SK-N-SH (cell line): ENCODE results near the gene PEX14. TPM values are rescaled to one million over a fixed set of nuclear protein-coding genes. Genes with fewer than 3 reads are reported as not detected.

Source experiments
- CTCF ChIA-PET: fragments of 300-600, 350-600 bp; formaldehyde crosslinking; extraction: SDS; loops from one replicate; lab custom pipeline; 2021; lab: Yijun Ruan, JAX
- POLR2A ChIA-PET: fragments of 350-600 bp; sonication (Branson Sonifier 250); formaldehyde crosslinking; extraction: SDS; loops from one replicate; lab custom pipeline; 2020; ENCODE audit warnings: antibody characterized with exemption, inconsistent platforms; lab: Yijun Ruan, JAX
- DNase-seq: peaks from one replicate; pipeline ENCODE4 v3.0.0; 2012
- H2AFZ ChIP-seq: fragments of 200-600 bp; sonication (generic); 2 replicates; pipeline ENCODE4 v1.8.1; 2016; ENCODE audit warnings: antibody characterized with exemption, mild to moderate bottlenecking, low read depth
- H3F3A ChIP-seq: fragments of 200-600 bp; sonication (generic); replicated peaks from 2 replicates; pipeline ENCODE3; 2016; ENCODE audit warnings: antibody characterized with exemption, mild to moderate bottlenecking; ENCODE audit not compliant: insufficient read depth
- H3K27ac ChIP-seq, 2 experiments: fragments of 200-500 bp in 1 of 2; fragments of 200-600 bp in 1 of 2; sonication (Bioruptor generic) in 1 of 2; sonication (generic), shearing (Covaris generic) in 1 of 2; 2 replicates each; pipeline versions ENCODE4 v1.5.1 to v1.6.1; 2014 to 2016; ENCODE audit warnings: low read depth in 2 of 2, inconsistent platforms in 1 of 2, low read length in 1 of 2, mild to moderate bottlenecking in 1 of 2, mixed read lengths in 1 of 2
- H3K27me3 ChIP-seq: fragments of 200-600 bp; sonication (generic), shearing (Covaris generic); 2 replicates; pipeline ENCODE4 v1.6.1; 2016; ENCODE audit warnings: mixed run types; ENCODE audit not compliant: insufficient read depth
- H3K36me3 ChIP-seq, 2 experiments: fragments of 200-500 bp in 1 of 2; fragments of 200-600 bp in 1 of 2; sonication (Bioruptor generic) in 1 of 2; sonication (generic) in 1 of 2; replicated peaks in 1 of 2; 2 replicates each; pipeline versions ENCODE3 to v1.5.1; 2014 to 2016; ENCODE audit warnings: low read length in 1 of 2, mild to moderate bottlenecking in 1 of 2; ENCODE audit not compliant: insufficient read depth in 2 of 2, control insufficient read depth in 1 of 2
- H3K4me1 ChIP-seq, 2 experiments: fragments of 200-500 bp in 1 of 2; fragments of 200-600 bp in 1 of 2; sonication (Bioruptor generic) in 1 of 2; sonication (generic), shearing (Covaris generic) in 1 of 2; 2 replicates each; pipeline versions ENCODE4 v1.5.1 to v1.6.1; 2014 to 2016; ENCODE audit warnings: low read depth in 1 of 2, low read length in 1 of 2, mixed run types in 1 of 2; ENCODE audit not compliant: insufficient read depth in 2 of 2, control insufficient read depth in 1 of 2
- H3K4me2 ChIP-seq: fragments of 200-600 bp; sonication (generic), shearing (Covaris generic); 2 replicates; pipeline ENCODE4 v1.6.1; 2017; ENCODE audit warnings: mixed run types
- H3K4me3 ChIP-seq, 2 experiments: fragments of 200-500 bp in 1 of 2; fragments of 200-600 bp in 1 of 2; sonication (Bioruptor generic) in 1 of 2; sonication (generic), shearing (Covaris generic) in 1 of 2; 2 replicates each; pipeline versions ENCODE4 v1.5.1 to v1.8.1; 2014 to 2016; ENCODE audit warnings: low read depth in 2 of 2, inconsistent platforms in 1 of 2, low read length in 1 of 2, mild to moderate bottlenecking in 1 of 2, mixed read lengths in 1 of 2, moderate library complexity in 1 of 2
- H3K79me2 ChIP-seq: fragments of 200-600 bp; sonication (generic); 2 replicates; pipeline ENCODE4 v1.8.1; 2017; ENCODE audit warnings: mild to moderate bottlenecking; ENCODE audit not compliant: insufficient read depth
- H3K9ac ChIP-seq: fragments of 200-600 bp; sonication (generic); 2 replicates; pipeline ENCODE4 v1.6.1; 2017; ENCODE audit warnings: mixed run types
- H3K9me2 ChIP-seq: fragments of 200-600 bp; sonication (generic); 2 replicates; pipeline ENCODE4 v1.6.1; 2017; ENCODE audit warnings: mixed run types
- H3K9me3 ChIP-seq: fragments of 200-600 bp; sonication (generic); 2 replicates; pipeline ENCODE4 v1.6.1; 2017; ENCODE audit warnings: mixed run types, mild to moderate bottlenecking, moderate library complexity
- H4K20me1 ChIP-seq: fragments of 200-600 bp; sonication (generic); 2 replicates; pipeline ENCODE4 v1.6.1; 2017; ENCODE audit warnings: mild to moderate bottlenecking, mixed run types; ENCODE audit not compliant: insufficient read depth
- CHD2 ChIP-seq: fragments of 150-350 bp; IDR thresholded peaks from 2 replicates; pipeline ENCODE4 v1.6.1; 2018; ENCODE audit warnings: low read length; ENCODE audit not compliant: partially characterized antibody
- ELF1 ChIP-seq: IDR thresholded peaks from 2 replicates; pipeline ENCODE4 v1.4.0; 2012
- EP300 ChIP-seq, 2 experiments: IDR thresholded peaks; 2 replicates each; pipeline versions ENCODE4 v1.4.0 to v1.6.1; 2012; ENCODE audit warnings: borderline replicate concordance in 1 of 2, low read depth in 1 of 2, low read length in 1 of 2
- FOSL2 ChIP-seq: IDR thresholded peaks from 2 replicates; pipeline ENCODE4 v1.4.0; 2012; ENCODE audit warnings: low read depth, mild to moderate bottlenecking, moderate library complexity, borderline replicate concordance
- GABPA ChIP-seq: IDR thresholded peaks from 2 replicates; pipeline ENCODE4 v1.4.0; 2012; ENCODE audit warnings: low read depth, mild to moderate bottlenecking
- GATA2 ChIP-seq: sonication (generic); formaldehyde crosslinking; IDR thresholded peaks from 2 replicates; pipeline ENCODE4 v1.5.0; 2020; ENCODE audit warnings: mild to moderate bottlenecking, missing genetic modification reagents
- JUND ChIP-seq: IDR thresholded peaks from 2 replicates; pipeline ENCODE4 v1.4.0; 2012
- MXI1 ChIP-seq: IDR thresholded peaks from 2 replicates; pipeline ENCODE4 v1.6.1; 2012; ENCODE audit warnings: mild to moderate bottlenecking, low read depth, low read length, improper control_type of control experiment
- NRF1 ChIP-seq: IDR thresholded peaks from 2 replicates; pipeline ENCODE4 v1.6.1; 2012; ENCODE audit warnings: low read depth, mild to moderate bottlenecking, low read length
- RAD21 ChIP-seq: IDR thresholded peaks from 2 replicates; pipeline ENCODE4 v1.6.1; 2012; ENCODE audit warnings: mild to moderate bottlenecking, low read length
- RCOR1 ChIP-seq: fragments of 150-350 bp; IDR thresholded peaks from 2 replicates; pipeline ENCODE4 v1.6.1; 2017; ENCODE audit warnings: antibody characterized with exemption, low read length
- RXRA ChIP-seq: IDR thresholded peaks from 2 replicates; pipeline ENCODE4 v1.4.0; 2012; ENCODE audit warnings: low read depth, mild to moderate bottlenecking, borderline replicate concordance
- SIN3A ChIP-seq: IDR thresholded peaks from 2 replicates; pipeline ENCODE4 v1.6.1; 2012; ENCODE audit warnings: low read depth, mild to moderate bottlenecking, low read length, moderate library complexity, borderline replicate concordance
- TAF1 ChIP-seq: IDR thresholded peaks from 2 replicates; pipeline ENCODE4 v1.6.1; 2012; ENCODE audit warnings: low read depth, mild to moderate bottlenecking, low read length, moderate library complexity, borderline replicate concordance
- YY1 ChIP-seq: IDR thresholded peaks from 2 replicates; pipeline ENCODE4 v1.4.0; 2012; ENCODE audit warnings: low read depth, mild to moderate bottlenecking
- WGBS: methylation state at CpG from one replicate; pipeline ENCODE4 v1.1.6; 2017; ENCODE audit warnings: low lambda C conversion rate; 5-methylcytosine and 5-hydroxymethylcytosine counted together
- polyA plus RNA-seq, 3 experiments: library from polyadenylated mRNA; depleted of rRNA; stranded (reverse); fragments of >200 nt; gene quantifications; 2 replicates each; pipeline ENCODE4 v1.2.3, GENCODE V29; 2012
- TF ChIP-seq, protein P1 (sequence below): IDR thresholded peaks from 2 replicates; pipeline ENCODE4 v1.4.0; 2012; ENCODE audit warnings: low read depth, borderline replicate concordance
- TF ChIP-seq, protein P2 (sequence below): fragments of 150-350 bp; IDR thresholded peaks from 2 replicates; pipeline ENCODE4 v1.6.1; 2017; ENCODE audit warnings: antibody characterized with exemption, low read length, low read depth, borderline replicate concordance
- TF ChIP-seq, protein P3 (sequence below): IDR thresholded peaks from 2 replicates; pipeline ENCODE4 v1.6.1; 2012; ENCODE audit warnings: mild to moderate bottlenecking, low read depth, low read length, moderate library complexity
- TF ChIP-seq, protein P4 (sequence below): IDR thresholded peaks from 2 replicates; pipeline ENCODE4; 2012
- TF ChIP-seq, protein P5 (sequence below): IDR thresholded peaks from 2 replicates; pipeline ENCODE4 v1.4.0; 2012; ENCODE audit warnings: low read depth
- TF ChIP-seq, protein P6 (sequence below): fragments of 150-350 bp; IDR thresholded peaks from 2 replicates; pipeline ENCODE4 v1.6.1; 2016; ENCODE audit warnings: mild to moderate bottlenecking, low read depth, low read length

The PEX14 gene
- polyA plus RNA-seq, 1 of the 3 experiments (the other 2 are of a cell fraction), result 36.2 TPM

DNA sequence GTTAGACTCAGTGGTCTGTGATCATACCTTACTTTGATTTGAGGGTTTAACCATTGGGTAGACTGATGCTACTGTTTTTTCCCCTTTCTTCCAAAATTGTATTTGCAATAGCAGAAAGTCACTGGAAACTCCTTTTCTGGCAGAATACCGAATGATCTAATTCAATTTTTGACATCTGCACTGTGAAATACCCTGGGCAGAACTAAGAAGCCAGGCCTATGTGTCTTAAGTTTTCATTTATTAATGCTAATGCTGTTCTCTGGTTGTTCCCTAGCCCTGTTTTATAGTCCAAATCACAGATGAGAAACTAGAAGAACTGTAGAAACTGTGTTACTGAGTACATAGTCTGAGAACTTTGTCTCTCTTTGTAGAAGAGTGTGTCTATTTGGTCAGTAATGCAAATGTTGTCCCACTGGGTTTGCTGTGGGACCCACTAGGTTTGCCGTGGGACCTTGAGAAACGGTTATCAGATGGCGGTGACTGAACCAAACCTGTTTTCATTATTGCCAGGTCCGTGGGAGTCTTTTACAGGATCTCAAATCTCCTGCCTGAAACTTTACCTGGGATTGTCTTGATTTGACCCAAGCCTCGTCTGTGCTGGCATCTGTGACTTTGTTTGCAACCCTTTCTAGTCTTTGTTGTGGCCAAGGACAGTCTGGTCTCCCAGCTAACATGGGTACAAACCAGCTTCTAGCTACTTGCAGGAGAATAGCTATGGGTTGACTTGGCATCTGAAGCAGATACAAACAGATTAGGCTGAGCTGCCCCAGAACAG is 41.4 kb downstream of the PEX14 start (continued):
- no peak for TF ChIP-seq YY1
- TF ChIP-seq, protein P1, sequence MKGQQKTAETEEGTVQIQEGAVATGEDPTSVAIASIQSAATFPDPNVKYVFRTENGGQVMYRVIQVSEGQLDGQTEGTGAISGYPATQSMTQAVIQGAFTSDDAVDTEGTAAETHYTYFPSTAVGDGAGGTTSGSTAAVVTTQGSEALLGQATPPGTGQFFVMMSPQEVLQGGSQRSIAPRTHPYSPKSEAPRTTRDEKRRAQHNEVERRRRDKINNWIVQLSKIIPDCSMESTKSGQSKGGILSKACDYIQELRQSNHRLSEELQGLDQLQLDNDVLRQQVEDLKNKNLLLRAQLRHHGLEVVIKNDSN, result no peak

DNA sequence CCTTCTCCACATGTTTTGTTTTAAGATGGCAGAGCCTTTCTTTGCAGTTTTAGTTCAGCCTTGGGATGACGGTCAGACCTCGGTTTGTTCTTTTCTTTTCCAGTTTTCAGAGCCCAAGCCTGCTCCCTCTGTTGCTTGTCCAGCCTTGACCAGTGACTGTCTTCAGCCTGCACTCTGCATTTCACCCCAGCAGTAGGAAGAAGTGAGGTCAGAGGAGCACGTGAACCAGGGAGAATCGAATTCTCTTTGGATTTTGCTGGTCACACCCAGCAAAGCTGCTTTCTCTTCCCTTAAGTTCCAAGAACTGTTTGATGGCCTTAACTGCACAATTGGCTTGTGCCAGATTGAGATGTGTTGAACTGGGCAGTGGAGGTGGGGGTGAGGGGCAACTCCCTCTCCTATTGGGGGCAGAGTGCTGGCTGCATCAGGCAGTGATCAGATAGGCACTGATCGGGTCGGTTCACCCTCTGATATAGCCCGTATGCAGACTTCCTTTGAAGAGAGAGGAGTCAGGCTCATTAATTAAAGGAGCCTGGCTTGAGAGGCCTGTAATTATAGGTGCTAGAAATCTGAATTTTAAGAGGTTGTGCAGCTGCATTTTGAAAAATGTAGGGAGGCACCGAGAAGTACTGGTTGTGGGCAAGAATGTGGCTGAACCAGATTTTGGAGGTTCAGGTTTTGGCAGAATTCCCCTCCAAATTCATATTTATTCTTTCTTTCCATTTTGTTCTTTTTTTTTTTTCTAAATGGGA is 42.4 kb downstream of the PEX14 start:
- DNase-seq, result no peak
- Histone ChIP-seq H3K36me3 (no peaks in the 10 kb centered on the region), H3K27ac (no peak overlapping the region), H3K4me2 (no peak overlapping the region), H3K4me3 (no peak overlapping the region), H3F3A (peaks cover under 1% of the 10 kb centered on the region), H3K9ac (no peak overlapping the region), H3K9me3 (no peaks in the 10 kb centered on the region), H3K9me2 (no peaks in the 10 kb centered on the region), H2AFZ (no peak overlapping the region)
- WGBS, result 97% methylated on average over 8 of the region's 8 CpGs
- POLR2A ChIA-PET, result no interaction called here
- TF ChIP-seq, protein P2, sequence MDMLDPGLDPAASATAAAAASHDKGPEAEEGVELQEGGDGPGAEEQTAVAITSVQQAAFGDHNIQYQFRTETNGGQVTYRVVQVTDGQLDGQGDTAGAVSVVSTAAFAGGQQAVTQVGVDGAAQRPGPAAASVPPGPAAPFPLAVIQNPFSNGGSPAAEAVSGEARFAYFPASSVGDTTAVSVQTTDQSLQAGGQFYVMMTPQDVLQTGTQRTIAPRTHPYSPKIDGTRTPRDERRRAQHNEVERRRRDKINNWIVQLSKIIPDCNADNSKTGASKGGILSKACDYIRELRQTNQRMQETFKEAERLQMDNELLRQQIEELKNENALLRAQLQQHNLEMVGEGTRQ, result no peak
- TF ChIP-seq CHD2, result no peak
- no peak for TF ChIP-seq RXRA
- no peak for TF ChIP-seq SIN3A
- TF ChIP-seq EP300 (IDR thresholded peaks at IDR 0.05; ENCODE audit: borderline replicate concordance in 1 of 2, low read depth in 1 of 2, low read length in 1 of 2), result no peak
- TF ChIP-seq, protein P3, sequence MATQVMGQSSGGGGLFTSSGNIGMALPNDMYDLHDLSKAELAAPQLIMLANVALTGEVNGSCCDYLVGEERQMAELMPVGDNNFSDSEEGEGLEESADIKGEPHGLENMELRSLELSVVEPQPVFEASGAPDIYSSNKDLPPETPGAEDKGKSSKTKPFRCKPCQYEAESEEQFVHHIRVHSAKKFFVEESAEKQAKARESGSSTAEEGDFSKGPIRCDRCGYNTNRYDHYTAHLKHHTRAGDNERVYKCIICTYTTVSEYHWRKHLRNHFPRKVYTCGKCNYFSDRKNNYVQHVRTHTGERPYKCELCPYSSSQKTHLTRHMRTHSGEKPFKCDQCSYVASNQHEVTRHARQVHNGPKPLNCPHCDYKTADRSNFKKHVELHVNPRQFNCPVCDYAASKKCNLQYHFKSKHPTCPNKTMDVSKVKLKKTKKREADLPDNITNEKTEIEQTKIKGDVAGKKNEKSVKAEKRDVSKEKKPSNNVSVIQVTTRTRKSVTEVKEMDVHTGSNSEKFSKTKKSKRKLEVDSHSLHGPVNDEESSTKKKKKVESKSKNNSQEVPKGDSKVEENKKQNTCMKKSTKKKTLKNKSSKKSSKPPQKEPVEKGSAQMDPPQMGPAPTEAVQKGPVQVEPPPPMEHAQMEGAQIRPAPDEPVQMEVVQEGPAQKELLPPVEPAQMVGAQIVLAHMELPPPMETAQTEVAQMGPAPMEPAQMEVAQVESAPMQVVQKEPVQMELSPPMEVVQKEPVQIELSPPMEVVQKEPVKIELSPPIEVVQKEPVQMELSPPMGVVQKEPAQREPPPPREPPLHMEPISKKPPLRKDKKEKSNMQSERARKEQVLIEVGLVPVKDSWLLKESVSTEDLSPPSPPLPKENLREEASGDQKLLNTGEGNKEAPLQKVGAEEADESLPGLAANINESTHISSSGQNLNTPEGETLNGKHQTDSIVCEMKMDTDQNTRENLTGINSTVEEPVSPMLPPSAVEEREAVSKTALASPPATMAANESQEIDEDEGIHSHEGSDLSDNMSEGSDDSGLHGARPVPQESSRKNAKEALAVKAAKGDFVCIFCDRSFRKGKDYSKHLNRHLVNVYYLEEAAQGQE, result no peak
- TF ChIP-seq GABPA, result no peak
- no peak for TF ChIP-seq GATA2 (CRISPR knock-in tag)
- no peak for TF ChIP-seq RCOR1
- no peak for TF ChIP-seq MXI1
- no peak for TF ChIP-seq ELF1
- TF ChIP-seq, protein P4, sequence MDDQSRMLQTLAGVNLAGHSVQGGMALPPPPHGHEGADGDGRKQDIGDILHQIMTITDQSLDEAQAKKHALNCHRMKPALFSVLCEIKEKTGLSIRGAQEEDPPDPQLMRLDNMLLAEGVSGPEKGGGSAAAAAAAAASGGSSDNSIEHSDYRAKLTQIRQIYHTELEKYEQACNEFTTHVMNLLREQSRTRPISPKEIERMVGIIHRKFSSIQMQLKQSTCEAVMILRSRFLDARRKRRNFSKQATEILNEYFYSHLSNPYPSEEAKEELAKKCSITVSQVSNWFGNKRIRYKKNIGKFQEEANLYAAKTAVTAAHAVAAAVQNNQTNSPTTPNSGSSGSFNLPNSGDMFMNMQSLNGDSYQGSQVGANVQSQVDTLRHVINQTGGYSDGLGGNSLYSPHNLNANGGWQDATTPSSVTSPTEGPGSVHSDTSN, result no peak
- TF ChIP-seq, protein P5, sequence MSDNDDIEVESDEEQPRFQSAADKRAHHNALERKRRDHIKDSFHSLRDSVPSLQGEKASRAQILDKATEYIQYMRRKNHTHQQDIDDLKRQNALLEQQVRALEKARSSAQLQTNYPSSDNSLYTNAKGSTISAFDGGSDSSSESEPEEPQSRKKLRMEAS, result no peak
- no peak for TF ChIP-seq NRF1
- no peak for TF ChIP-seq RAD21
- no peak for TF ChIP-seq JUND
- TF ChIP-seq TAF1, result no peak
- no peak for TF ChIP-seq FOSL2
- TF ChIP-seq, protein P6, sequence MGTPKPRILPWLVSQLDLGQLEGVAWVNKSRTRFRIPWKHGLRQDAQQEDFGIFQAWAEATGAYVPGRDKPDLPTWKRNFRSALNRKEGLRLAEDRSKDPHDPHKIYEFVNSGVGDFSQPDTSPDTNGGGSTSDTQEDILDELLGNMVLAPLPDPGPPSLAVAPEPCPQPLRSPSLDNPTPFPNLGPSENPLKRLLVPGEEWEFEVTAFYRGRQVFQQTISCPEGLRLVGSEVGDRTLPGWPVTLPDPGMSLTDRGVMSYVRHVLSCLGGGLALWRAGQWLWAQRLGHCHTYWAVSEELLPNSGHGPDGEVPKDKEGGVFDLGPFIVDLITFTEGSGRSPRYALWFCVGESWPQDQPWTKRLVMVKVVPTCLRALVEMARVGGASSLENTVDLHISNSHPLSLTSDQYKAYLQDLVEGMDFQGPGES, result no peak
- TF ChIP-seq, all 33 proteins: peak for 0
- no peaks in the 10 kb centered on the region for H3K27me3 ChIP-seq
- peaks cover 28 to 37% of the 10 kb centered on the region in 2 experiments; a peak in 3 of 4 replicates for H3K4me1 ChIP-seq
- peaks cover 65% of the 10 kb centered on the region for H3K79me2 ChIP-seq
- H4K20me1 ChIP-seq, result no peaks in the 10 kb centered on the region; the same call in 1 of the 2 replicates
- CTCF ChIA-PET, result interaction anchor here (0.7 to 3.0 kb wide), 6 partner anchors 10 to 705 kb away, joined by 3 to 9 read pairs (median 4); no protein-coding TSS in a partner anchor
